ENCODE data around the gene PLK5.
"Not testable (repeated sequence)": the region's sequence is repeated elsewhere in the genome, so short reads cannot be mapped to it uniquely, and the experiment has no call there.

PLK5 gene

DNA sequence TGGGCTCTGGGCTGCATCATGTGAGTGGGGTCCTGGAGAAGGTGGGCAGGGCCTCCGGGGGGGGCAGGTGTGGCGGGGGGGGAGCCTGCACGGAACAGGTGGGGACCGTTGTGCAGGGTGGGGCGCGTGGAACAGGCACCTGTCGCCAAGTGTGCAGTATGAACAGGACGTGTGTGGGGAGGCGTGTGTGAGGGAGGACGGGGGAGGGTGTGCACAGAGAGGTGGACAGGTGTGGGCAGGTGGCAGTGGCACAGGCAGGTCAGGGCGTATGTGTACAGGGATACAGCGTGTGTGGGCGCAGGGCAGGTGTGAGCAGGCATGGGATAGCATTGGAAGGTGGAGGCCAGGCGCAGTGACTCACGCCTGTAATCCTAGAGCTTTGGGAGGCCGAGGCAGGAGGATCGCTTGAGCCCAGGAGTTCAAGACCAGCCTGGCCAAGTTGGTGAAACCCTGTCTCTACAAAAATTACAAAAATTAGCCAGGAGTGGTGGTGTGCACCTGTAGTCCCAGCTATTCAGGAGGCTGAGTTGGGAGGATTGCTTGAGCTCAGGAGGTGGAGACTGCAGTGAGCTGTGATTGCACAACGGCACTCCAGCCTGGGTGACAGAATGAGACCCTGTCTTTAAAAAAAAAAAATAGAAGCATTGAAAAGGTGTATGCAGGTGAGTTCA, 3.2 kb downstream of the PLK5 start:
- DNase-seq (ENCODE audit: low spot score) = no peak
- TF ChIP-seq, protein P1, sequence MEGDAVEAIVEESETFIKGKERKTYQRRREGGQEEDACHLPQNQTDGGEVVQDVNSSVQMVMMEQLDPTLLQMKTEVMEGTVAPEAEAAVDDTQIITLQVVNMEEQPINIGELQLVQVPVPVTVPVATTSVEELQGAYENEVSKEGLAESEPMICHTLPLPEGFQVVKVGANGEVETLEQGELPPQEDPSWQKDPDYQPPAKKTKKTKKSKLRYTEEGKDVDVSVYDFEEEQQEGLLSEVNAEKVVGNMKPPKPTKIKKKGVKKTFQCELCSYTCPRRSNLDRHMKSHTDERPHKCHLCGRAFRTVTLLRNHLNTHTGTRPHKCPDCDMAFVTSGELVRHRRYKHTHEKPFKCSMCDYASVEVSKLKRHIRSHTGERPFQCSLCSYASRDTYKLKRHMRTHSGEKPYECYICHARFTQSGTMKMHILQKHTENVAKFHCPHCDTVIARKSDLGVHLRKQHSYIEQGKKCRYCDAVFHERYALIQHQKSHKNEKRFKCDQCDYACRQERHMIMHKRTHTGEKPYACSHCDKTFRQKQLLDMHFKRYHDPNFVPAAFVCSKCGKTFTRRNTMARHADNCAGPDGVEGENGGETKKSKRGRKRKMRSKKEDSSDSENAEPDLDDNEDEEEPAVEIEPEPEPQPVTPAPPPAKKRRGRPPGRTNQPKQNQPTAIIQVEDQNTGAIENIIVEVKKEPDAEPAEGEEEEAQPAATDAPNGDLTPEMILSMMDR (IDR thresholded peaks at IDR 0.05; ENCODE audit: extremely low read depth, missing control alignments) = no peak

DNA sequence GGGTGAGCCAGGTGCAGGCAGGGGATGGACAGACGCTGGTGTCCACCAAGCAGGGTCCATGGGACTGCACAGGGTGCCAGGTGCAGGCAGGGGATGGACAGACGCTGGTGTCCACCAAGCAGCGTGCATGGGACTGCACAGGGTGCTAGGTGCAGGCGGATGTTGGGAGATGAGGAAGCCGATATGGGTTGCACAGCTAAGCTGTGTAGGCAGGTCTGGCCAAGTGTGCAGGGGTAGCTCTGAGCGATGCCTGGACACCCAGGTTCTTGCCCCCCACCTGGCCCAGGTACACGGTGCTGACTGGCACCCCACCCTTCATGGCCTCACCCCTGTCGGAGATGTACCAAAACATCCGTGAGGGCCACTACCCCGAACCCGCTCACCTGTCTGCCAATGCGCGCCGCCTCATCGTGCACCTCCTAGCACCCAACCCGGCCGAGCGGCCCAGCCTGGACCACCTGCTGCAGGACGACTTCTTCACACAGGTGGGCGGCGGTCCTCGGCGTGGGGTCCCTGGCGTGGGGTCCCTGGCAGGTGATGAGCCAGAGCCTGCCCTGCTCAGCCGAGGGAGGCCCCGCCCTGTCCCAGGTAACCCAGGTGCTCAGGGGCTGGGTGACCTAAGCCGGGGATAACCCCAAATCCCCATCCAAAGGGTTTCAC, 3.9 kb downstream of the PLK5 start:
- DNase-seq (ENCODE audit: low spot score) = no peak
- TF ChIP-seq, protein P1 (IDR thresholded peaks at IDR 0.05; ENCODE audit: extremely low read depth, missing control alignments) = no peak

DNA sequence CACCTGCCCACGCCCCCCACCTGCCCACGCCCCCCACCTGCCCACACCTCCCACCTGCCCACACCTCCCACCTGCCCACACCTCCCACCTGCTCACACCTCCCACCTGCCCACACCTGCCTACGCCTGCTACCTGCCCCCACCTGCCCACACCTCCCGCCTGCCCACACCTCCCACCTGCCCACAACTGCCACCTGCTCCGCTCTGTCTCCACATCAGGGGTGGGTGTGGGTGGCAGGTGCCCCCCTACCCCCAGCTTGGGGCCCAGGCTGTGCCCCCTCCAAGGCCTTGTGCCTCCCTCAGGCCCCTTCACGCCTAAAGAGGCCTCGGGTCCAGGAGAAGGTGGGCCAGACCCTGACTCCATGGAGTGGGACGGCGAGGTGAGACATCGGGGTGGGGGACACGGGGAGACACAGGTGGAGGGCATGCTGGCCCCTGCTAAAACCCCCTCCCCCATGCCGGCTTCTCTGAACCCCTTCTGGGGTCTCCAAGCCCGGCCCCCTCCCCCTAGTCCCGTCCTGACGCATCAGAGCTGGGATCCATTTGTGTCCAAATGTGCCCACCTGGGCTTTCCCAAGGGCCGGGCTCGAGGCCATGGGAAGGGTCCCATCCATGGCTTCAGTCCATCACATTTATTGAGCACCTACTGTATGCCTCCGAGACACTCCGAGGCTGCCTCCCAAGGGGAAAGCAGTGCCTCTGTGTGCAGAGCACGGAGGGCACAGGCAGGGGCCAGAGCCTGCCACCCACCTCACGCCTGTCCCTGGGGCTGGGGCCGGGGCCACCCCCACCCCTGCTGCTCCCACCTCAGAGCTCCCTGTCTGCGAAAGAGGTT, 4.9 kb downstream of the PLK5 start:
- DNase-seq (ENCODE audit: low spot score) = no peak
- TF ChIP-seq, protein P1 (IDR thresholded peaks at IDR 0.05; ENCODE audit: extremely low read depth, missing control alignments) = no peak

DNA sequence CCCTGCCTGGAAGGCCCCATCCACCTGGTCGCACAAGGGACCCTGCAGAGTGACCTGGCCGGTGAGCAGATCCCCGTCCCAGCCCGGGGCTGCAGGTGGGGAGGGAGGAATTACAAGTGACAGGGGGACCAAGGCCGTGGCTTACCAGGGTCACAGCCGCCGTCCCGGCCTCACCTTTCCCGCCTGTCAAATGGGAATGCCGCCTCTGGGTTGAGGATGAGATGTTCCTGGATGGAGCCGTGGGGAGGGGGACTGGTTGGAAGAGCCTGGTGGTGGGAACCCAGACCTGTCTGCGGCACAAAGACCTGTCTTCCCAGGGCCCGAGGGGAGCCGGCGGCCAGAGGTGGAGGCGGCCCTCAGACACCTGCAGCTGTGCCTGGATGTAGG, 5.5 kb downstream of the PLK5 start:
- TF ChIP-seq, protein P1 (IDR thresholded peaks at IDR 0.05; ENCODE audit: extremely low read depth, missing control alignments) = no peak
- DNase-seq (ENCODE audit: low spot score) = no peak

DNA sequence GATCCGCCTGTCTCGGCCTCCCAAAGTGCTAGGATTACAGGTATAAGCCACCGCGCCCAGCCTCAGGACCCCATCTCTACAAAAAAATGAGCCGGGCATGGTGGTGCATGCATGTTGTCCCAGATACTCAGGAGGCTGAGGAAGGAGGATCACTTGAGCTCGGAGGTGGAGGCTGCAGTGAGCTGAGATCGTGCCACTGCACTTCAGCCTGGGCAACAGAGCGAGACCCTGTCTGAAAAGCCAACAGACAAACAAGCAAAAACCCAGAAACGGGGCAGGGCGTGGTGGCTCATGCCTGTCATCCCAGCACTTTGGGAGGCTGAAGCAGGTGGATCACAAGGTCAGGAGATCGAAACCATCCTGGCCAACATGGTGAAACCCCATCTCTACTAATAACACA, 7.0 kb downstream of the PLK5 start:
- not testable (repeated sequence) for DNase-seq (ENCODE audit: low spot score)

DNA sequence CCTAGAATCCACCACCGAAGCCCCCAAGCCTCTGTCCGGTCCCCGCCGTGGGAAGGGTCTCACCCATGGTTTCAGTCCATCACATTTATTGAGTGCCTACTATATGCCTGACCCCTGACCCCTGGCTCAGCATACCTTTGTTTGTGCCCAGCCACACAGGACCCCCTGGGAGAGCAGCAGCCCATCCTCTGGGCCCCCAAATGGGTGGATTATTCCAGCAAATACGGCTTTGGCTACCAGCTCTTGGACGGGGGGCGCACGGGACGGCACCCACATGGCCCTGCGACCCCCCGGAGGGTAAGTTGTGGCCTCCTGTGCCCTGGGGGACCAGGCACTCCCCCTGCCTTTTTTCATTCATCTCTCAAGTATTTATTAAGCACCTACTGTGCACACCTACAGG, 7.7 kb downstream of the PLK5 start:
- TF ChIP-seq, protein P1 (IDR thresholded peaks at IDR 0.05; ENCODE audit: extremely low read depth, missing control alignments) = no peak
- no peak for DNase-seq (ENCODE audit: low spot score)

DNA sequence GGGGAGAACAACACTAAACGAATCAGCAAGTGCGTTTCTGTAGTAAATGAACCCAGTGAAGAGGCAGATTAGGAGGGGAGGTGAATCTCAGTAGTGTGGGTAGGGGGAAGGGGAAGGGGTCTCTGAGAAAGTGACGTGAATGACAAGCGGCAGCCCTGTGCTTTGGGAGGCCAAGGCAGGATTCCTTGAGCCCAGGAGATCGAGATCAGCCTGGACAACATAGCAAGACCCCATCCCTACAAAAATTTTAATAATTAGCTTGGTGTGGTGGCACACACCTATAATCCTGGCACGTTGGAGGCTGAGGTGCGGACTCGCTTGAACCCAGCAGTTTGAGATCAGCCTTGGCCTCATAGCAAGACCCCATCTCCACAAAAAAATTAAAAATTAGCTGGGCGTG, 8.1 kb downstream of the PLK5 start:
- no peak for DNase-seq (ENCODE audit: low spot score)
- TF ChIP-seq, protein P1 (IDR thresholded peaks at IDR 0.05; ENCODE audit: extremely low read depth, missing control alignments) = no peak
